ENCODE measurements around the gene PLXNA4.

DNA sequence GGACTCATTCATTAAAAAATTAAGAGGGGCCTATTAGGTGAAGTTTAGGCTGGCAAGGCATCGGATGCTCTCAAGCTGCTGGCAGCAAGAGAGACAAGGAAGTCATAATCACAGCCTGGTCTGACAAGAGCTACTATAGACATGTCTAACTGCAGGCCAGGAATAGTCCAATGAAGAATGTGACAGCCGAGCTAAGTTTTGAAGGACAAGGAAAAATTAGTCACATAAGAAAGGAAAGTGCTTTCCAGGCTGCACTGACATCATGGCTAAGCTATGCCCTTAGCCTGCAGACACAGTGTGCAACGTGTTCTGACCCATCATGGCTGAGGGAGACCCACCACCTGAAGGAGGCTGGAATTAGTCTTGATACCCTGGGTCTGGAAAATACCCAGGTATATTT is 281.1 kb downstream of the PLXNA4 start:
- TF ChIP-seq, protein P1, sequence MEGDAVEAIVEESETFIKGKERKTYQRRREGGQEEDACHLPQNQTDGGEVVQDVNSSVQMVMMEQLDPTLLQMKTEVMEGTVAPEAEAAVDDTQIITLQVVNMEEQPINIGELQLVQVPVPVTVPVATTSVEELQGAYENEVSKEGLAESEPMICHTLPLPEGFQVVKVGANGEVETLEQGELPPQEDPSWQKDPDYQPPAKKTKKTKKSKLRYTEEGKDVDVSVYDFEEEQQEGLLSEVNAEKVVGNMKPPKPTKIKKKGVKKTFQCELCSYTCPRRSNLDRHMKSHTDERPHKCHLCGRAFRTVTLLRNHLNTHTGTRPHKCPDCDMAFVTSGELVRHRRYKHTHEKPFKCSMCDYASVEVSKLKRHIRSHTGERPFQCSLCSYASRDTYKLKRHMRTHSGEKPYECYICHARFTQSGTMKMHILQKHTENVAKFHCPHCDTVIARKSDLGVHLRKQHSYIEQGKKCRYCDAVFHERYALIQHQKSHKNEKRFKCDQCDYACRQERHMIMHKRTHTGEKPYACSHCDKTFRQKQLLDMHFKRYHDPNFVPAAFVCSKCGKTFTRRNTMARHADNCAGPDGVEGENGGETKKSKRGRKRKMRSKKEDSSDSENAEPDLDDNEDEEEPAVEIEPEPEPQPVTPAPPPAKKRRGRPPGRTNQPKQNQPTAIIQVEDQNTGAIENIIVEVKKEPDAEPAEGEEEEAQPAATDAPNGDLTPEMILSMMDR (IDR thresholded peaks at IDR 0.05) = no peak
- TF ChIP-seq EP300 (IDR thresholded peaks at IDR 0.05; ENCODE audit: low read depth) = no peak
